ENCODE data around the gene PDHB.
A peak's percentile ranks its signal among the peaks of the same experiment; 100 is the strongest.

Gene PDHB

GRCh38 chr3:58432905-58433304 is 727 bp downstream of the PDHB start:
- Histone ChIP-seq H3K4me3 (ENCODE audit: low read length) (peak overlapping the region; percentile 95), H3K27ac (ENCODE audit: low read length) (no peak overlapping the region; the same call in 1 of the 2 replicates), H3K36me3 (replicated peaks; ENCODE audit: insufficient read depth, low read length) (peaks cover 4% of the 10 kb centered on the region; the same call in 1 of the 2 replicates), H3K9me3 (replicated peaks; ENCODE audit: insufficient read depth, low read length) (no peaks in the 10 kb centered on the region), H4K20me1 (ENCODE audit: insufficient read depth, low read length) (no peaks in the 10 kb centered on the region), H3K4me2 (ENCODE audit: low read depth, low read length) (peak overlapping the region; percentile 96), H3K4me1 (ENCODE audit: low read length) (peaks cover 5% of the 10 kb centered on the region), H2AFZ (ENCODE audit: low read length) (peak overlapping the region; percentile 93), H3K9ac (ENCODE audit: low read length) (peak overlapping the region; percentile 88), H3K9me2 (replicated peaks; ENCODE audit: insufficient read depth, low read length) (no peaks in the 10 kb centered on the region), H3K79me2 (ENCODE audit: low read length) (peaks cover 20% of the 10 kb centered on the region), H3K27me3 (replicated peaks; ENCODE audit: insufficient read depth, low read length) (no peaks in the 10 kb centered on the region), H3F3A (ENCODE audit: insufficient read depth, low read length) (no peaks in the 10 kb centered on the region)
- no peak for DNase-seq
- TF ChIP-seq CTCF (IDR thresholded peaks at IDR 0.05; ENCODE audit: low read length) (no peak), EZH2phosphoT487 (IDR thresholded peaks at IDR 0.05; ENCODE audit: low read length) (no peak), EZH2 (optimal IDR thresholded peaks at IDR 0.05; ENCODE audit: low read depth, low read length) (no peak)

GRCh38 chr3:58429657-58430056 is 4.0 kb downstream of the PDHB start:
- H3F3A ChIP-seq (ENCODE audit: insufficient read depth, low read length), result no peaks in the 10 kb centered on the region
- H3K27ac ChIP-seq (ENCODE audit: low read length), result no peak overlapping the region
- peaks cover 20% of the 10 kb centered on the region for H3K79me2 ChIP-seq (ENCODE audit: low read length)
- TF ChIP-seq CTCF (IDR thresholded peaks at IDR 0.05; ENCODE audit: low read length), result no peak
- TF ChIP-seq EZH2phosphoT487 (IDR thresholded peaks at IDR 0.05; ENCODE audit: low read length), result no peak
- no peak for TF ChIP-seq EZH2 (optimal IDR thresholded peaks at IDR 0.05; ENCODE audit: low read depth, low read length)
- H3K9ac ChIP-seq (ENCODE audit: low read length), result no peak overlapping the region
- peaks cover 4% of the 10 kb centered on the region; the same call in 1 of the 2 replicates for H3K36me3 ChIP-seq (replicated peaks; ENCODE audit: insufficient read depth, low read length)
- H3K4me1 ChIP-seq (ENCODE audit: low read length), result peaks cover 5% of the 10 kb centered on the region
- no peak overlapping the region for H3K4me3 ChIP-seq (ENCODE audit: low read length)
- no peak overlapping the region for H2AFZ ChIP-seq (ENCODE audit: low read length)
- H3K27me3 ChIP-seq (replicated peaks; ENCODE audit: insufficient read depth, low read length), result no peaks in the 10 kb centered on the region
- no peak overlapping the region for H3K4me2 ChIP-seq (ENCODE audit: low read depth, low read length)
- DNase-seq, result peak; percentile 12
- H3K9me3 ChIP-seq (replicated peaks; ENCODE audit: insufficient read depth, low read length), result no peaks in the 10 kb centered on the region
- H3K9me2 ChIP-seq (replicated peaks; ENCODE audit: insufficient read depth, low read length), result no peaks in the 10 kb centered on the region
- H4K20me1 ChIP-seq (ENCODE audit: insufficient read depth, low read length), result no peaks in the 10 kb centered on the region

GRCh38 chr3:58427661-58428361 is 5.8 kb downstream of the PDHB start:
- no peaks in the 10 kb centered on the region for H3K27me3 ChIP-seq (replicated peaks; ENCODE audit: insufficient read depth, low read length)
- no peak overlapping the region for H3K27ac ChIP-seq (ENCODE audit: low read length)
- H3K4me1 ChIP-seq (ENCODE audit: low read length), result no peaks in the 10 kb centered on the region
- H3K9me2 ChIP-seq (replicated peaks; ENCODE audit: insufficient read depth, low read length), result no peaks in the 10 kb centered on the region
- TF ChIP-seq EZH2 (optimal IDR thresholded peaks at IDR 0.05; ENCODE audit: low read depth, low read length), result no peak
- TF ChIP-seq EZH2phosphoT487 (IDR thresholded peaks at IDR 0.05; ENCODE audit: low read length), result no peak
- TF ChIP-seq CTCF (IDR thresholded peaks at IDR 0.05; ENCODE audit: low read length), result no peak
- H3F3A ChIP-seq (ENCODE audit: insufficient read depth, low read length), result no peaks in the 10 kb centered on the region
- H3K4me2 ChIP-seq (ENCODE audit: low read depth, low read length), result no peak overlapping the region
- H2AFZ ChIP-seq (ENCODE audit: low read length), result no peak overlapping the region
- DNase-seq, result no peak
- peaks cover 4% of the 10 kb centered on the region; the same call in 1 of the 2 replicates for H3K36me3 ChIP-seq (replicated peaks; ENCODE audit: insufficient read depth, low read length)
- H3K9ac ChIP-seq (ENCODE audit: low read length), result no peak overlapping the region
- no peak overlapping the region for H3K4me3 ChIP-seq (ENCODE audit: low read length)
- no peaks in the 10 kb centered on the region for H4K20me1 ChIP-seq (ENCODE audit: insufficient read depth, low read length)
- peaks cover 13% of the 10 kb centered on the region for H3K79me2 ChIP-seq (ENCODE audit: low read length)
- H3K9me3 ChIP-seq (replicated peaks; ENCODE audit: insufficient read depth, low read length), result no peaks in the 10 kb centered on the region
